GM18505 (cell line): ENCODE data around the gene ICAM3.
"Not testable (repeated sequence)": the region's sequence is repeated elsewhere in the genome, so short reads cannot be mapped to it uniquely, and the experiment has no call there.

ENCODE experiments used
- ATAC-seq: cut with Tn5 transposase; IDR thresholded peaks from one replicate; pipeline ENCODE4 v1.9.1; 2021; ENCODE audit not compliant: unreplicated experiment
- POLR2A ChIP-seq: IDR thresholded peaks from 4 replicates; pipeline ENCODE4 v1.6.1; 2011; ENCODE audit warnings: borderline replicate concordance; ENCODE audit not compliant: insufficient read depth, insufficient read length; ENCODE audit errors: extremely low read depth

Gene ICAM3

GRCh38 chr19:10364644-10365043 is 25.2 kb upstream of the ICAM3 start:
- TF ChIP-seq POLR2A, result no peak
- no peak for ATAC-seq

GRCh38 chr19:10363789-10364281 is 24.4 kb upstream of the ICAM3 start:
- ATAC-seq, result no peak
- no peak for TF ChIP-seq POLR2A

- no peak for ATAC-seq
- TF ChIP-seq POLR2A, result no peak
Observed at GRCh38 chr19:10362259-10362658, 22.8 kb upstream of the ICAM3 start.

GRCh38 chr19:10361569-10362011 is 22.2 kb upstream of the ICAM3 start:
- TF ChIP-seq POLR2A, result no peak

GRCh38 chr19:10356431-10356830 is 17.0 kb upstream of the ICAM3 start:
- ATAC-seq, result no peak

More at GRCh38 chr19:10361569-10362011, 22.2 kb upstream of the ICAM3 start:
- no peak for ATAC-seq

GRCh38 chr19:10353793-10354391 is 14.5 kb upstream of the ICAM3 start:
- no peak for ATAC-seq
- no peak for TF ChIP-seq POLR2A

More at GRCh38 chr19:10356431-10356830, 17.0 kb upstream of the ICAM3 start:
- no peak for TF ChIP-seq POLR2A

GRCh38 chr19:10352764-10353671 is 13.6 kb upstream of the ICAM3 start:
- TF ChIP-seq POLR2A, result no peak
- ATAC-seq, result no peak

GRCh38 chr19:10346509-10346908 is 7.1 kb upstream of the ICAM3 start:
- no peak for TF ChIP-seq POLR2A

GRCh38 chr19:10344780-10345179 is 5.4 kb upstream of the ICAM3 start:
- ATAC-seq, result no peak
- no peak for TF ChIP-seq POLR2A

More at GRCh38 chr19:10346509-10346908, 7.1 kb upstream of the ICAM3 start:
- no peak for ATAC-seq

- TF ChIP-seq POLR2A, result no peak
- ATAC-seq, result no peak
Observed at GRCh38 chr19:10343495-10343894, 4.1 kb upstream of the ICAM3 start.

GRCh38 chr19:10339977-10340376 is 553 bp upstream of the ICAM3 start:
- TF ChIP-seq POLR2A, result no peak
- no peak for ATAC-seq

GRCh38 chr19:10338940-10339339 is 484 bp downstream of the ICAM3 start:
- TF ChIP-seq POLR2A, result no peak
- ATAC-seq, result no peak

- not testable (repeated sequence) for ATAC-seq
Observed at GRCh38 chr19:10336725-10337124, 2.7 kb downstream of the ICAM3 start.
